G401.6 (cell line): ENCODE data around the gene TIMP1.
"Not testable (repeated sequence)": the region's sequence is repeated elsewhere in the genome, so short reads cannot be mapped to it uniquely, and the experiment has no call there.

ENCODE experiments used
- FAIRE-seq: peaks from 2 replicates; lab custom pipeline; 2012; peaks lifted over from hg19 to GRCh38; lab: Jason Lieb, UNC

The TIMP1 gene

GRCh38 chrX:47573341-47574075, 8.7 kb upstream of the TIMP1 start:
- FAIRE-seq: no peak

- FAIRE-seq: no peak
Observed at GRCh38 chrX:47574076-47574546, 8.1 kb upstream of the TIMP1 start.

GRCh38 chrX:47574547-47575301, 7.5 kb upstream of the TIMP1 start:
- no peak for FAIRE-seq

DNA sequence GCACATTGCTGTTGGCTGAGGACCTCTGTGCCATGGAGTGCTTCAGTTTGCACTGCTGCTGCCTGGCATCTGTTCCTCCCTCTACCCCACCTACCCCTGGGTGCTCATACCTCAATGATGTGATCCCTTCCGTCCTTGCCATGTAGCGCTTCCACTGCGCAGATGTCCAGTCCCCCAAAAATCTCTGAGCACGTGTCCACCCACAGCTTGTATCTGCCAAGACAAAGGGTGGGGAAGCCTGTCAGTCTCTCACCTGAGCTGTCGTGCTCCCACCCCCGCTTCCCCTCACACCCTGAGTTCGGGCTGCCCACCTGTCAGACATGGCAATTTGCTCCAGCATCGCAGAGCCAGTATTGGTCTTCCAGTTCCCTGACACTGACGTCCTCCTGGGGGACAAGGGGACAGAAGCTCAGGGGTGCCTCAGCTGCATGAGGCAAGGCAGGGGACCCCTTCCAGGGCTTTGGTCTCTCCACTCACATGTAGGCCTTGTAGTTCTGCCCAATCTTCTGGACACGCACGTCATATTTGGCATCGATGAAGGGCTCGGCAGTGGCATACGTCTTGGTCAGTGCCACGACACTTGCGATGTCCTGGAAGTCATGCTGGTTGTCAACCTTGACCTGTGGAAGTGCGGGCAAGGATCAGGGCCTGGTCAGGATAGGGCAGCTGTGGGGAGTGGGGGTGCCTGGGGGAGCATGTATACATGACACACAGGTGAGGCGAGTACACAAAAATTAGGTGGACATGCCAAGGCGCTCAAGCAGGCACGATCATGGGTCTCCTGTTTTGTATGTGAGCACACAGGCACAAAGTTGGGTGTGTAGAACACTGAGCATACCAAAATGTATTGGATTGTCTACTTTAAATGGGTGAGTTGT, 6.0 kb upstream of the TIMP1 start:
- FAIRE-seq: no peak

DNA sequence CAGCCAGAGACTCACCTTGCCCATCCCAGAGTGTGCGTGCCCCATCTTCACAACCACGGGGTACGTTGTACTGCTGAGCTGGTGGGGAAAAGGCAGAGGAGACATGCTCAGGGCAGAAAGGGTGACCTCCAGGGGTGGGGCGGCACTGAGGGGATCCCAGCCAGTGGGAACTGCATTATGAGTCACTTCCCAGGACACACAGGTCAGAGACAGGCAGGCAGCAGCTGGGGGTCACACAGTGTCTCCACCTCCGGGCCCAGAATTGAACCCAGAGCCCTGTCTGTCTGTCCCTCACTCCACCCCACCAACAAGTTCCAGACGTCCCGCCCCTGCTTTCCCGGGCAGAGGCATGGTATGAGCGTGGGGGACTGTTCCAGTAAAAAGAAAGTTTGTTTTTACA, 4.8 kb upstream of the TIMP1 start:
- no peak for FAIRE-seq

- no peak for FAIRE-seq
Observed at GRCh38 chrX:47577901-47578300, 4.3 kb upstream of the TIMP1 start.

- no peak for FAIRE-seq
Observed at GRCh38 chrX:47578692-47579091, 3.5 kb upstream of the TIMP1 start.

DNA sequence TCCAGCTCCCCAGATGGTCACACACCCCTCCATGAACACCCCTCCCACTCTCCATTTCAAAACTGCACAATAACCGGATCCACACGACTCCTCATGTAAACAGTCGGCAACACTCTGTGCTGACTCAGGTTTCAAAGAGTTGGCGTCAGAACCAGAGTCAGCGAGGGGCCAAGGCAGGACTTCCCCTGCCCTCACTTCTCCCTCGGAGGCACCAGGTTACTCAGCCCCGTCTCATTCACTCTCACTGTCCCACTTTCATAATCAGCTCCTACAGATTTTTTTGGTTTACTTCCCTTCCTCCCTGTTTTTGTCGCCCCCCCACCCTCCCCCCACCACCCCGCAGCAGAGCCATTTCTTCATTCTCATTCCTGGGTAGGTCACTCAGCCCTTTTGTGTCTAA, 2.7 kb upstream of the TIMP1 start:
- FAIRE-seq: no peak

GRCh38 chrX:47583240-47583861, 1.1 kb downstream of the TIMP1 start:
- no peak for FAIRE-seq

GRCh38 chrX:47584714-47585113, 2.5 kb downstream of the TIMP1 start:
- no peak for FAIRE-seq

DNA sequence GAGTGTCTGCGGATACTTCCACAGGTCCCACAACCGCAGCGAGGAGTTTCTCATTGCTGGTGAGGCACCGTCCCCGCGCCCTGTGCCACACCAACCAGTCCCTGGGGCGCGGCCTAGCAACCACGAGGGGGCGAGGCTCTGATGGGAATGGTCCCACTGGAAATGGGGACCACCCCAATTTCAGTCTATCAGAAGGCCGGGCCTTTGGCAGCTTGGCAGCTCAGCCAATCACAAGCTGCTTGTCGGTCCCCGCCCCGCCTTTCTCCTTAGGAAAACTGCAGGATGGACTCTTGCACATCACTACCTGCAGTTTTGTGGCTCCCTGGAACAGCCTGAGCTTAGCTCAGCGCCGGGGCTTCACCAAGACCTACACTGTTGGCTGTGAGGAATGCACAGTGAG, 3.0 kb downstream of the TIMP1 start:
- no peak for FAIRE-seq

DNA sequence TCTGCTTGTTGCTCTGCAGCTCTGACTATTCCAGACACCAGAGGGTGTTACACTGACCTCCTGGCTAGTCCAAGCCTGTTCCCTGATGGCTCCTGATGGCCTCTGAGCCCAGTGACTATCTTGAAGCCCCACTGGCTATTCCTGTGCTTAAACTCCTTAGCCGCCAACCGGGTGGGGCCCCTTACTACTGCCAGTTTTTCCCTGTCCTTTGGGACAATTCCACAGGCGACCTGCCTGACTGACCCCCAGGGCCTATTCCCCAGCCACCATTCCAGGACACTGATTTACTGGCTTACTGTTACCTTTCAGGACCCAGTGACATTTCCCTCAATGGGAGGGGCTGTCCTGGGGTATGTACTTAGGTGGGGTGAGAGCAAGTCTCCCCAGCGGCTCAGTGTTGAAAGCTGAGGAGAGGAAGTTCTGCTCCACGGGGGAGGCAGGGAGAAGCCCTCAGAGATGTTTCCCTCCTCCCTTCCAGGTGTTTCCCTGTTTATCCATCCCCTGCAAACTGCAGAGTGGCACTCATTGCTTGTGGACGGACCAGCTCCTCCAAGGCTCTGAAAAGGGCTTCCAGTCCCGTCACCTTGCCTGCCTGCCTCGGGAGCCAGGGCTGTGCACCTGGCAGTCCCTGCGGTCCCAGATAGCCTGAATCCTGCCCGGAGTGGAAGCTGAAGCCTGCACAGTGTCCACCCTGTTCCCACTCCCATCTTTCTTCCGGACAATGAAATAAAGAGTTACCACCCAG, 4.0 kb downstream of the TIMP1 start:
- FAIRE-seq: no peak

GRCh38 chrX:47587091-47587891, 5.1 kb downstream of the TIMP1 start:
- FAIRE-seq: no peak

- no peak for FAIRE-seq
Observed at GRCh38 chrX:47587906-47588735, 5.9 kb downstream of the TIMP1 start.

GRCh38 chrX:47590984-47591383, 8.7 kb downstream of the TIMP1 start:
- no peak for FAIRE-seq

- FAIRE-seq: no peak
Observed at GRCh38 chrX:47593522-47593921, 11.3 kb downstream of the TIMP1 start.

GRCh38 chrX:47595716-47596251, 13.5 kb downstream of the TIMP1 start:
- FAIRE-seq: no peak

DNA sequence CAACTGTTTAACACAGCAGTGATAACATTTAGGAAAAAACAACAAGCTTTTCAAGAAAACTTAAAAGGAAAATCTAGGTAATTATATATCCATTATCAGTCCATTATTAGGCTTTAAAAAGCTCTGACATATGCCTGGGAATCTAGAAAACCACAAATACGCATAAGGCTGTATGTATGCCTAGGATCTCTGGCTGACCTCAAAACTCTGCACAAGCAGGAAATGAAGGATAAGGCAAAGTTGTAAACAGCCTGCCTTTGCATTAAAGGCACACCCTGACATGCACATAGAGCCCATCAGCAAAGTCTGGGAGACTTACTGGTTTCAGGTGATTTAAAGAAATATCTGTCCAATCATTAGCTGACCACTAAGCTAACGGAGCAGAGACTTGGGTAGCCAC, 14.0 kb downstream of the TIMP1 start:
- no peak for FAIRE-seq

- FAIRE-seq: no peak
Observed at GRCh38 chrX:47597222-47597621, 15.0 kb downstream of the TIMP1 start.

GRCh38 chrX:47603125-47603524, 20.9 kb downstream of the TIMP1 start:
- not testable (repeated sequence) for FAIRE-seq
